Lung (tissue), 12 donors: ENCODE data around the gene NUDT9. TPM values are rescaled to one million over a fixed set of nuclear protein-coding genes. Genes with fewer than 3 reads are reported as not detected.
"Not testable (repeated sequence)": the region's sequence is repeated elsewhere in the genome, so short reads cannot be mapped to it uniquely, and the experiment has no call there.

Experiments used
- ATAC-seq: fragments of 200-7000 bp; cut with Tn5 transposase; one replicate; pipeline ENCODE4 v1.9.1; 2020; ENCODE audit warnings: moderate number of reproducible peaks; ENCODE audit not compliant: insufficient read depth, low FRiP score
- DNase-seq, 3 donors: peaks; one replicate each; pipeline ENCODE4 v3.0.0-alpha.2; 2013 to 2017
- H3K27ac ChIP-seq, 2 donors: one replicate each; pipeline ENCODE4 v1.5.1; 2013; ENCODE audit warnings: mild to moderate bottlenecking in 2 of 2, moderate library complexity in 2 of 2, control low read depth in 1 of 2, inconsistent platforms in 1 of 2, low read depth in 1 of 2, low read length in 1 of 2
- H3K27me3 ChIP-seq, 3 donors: one replicate each; pipeline ENCODE4 v1.5.1; 2013; ENCODE audit warnings: low read length in 2 of 3; ENCODE audit not compliant: control insufficient read depth in 3 of 3, insufficient read depth in 3 of 3
- H3K36me3 ChIP-seq, 4 donors: one replicate each; pipeline ENCODE4 v1.5.1; 2013; ENCODE audit warnings: low read length in 4 of 4, mild to moderate bottlenecking in 1 of 4, moderate library complexity in 1 of 4; ENCODE audit not compliant: control insufficient read depth in 4 of 4, insufficient read depth in 4 of 4
- H3K4me1 ChIP-seq, 5 donors: one replicate each; pipeline ENCODE4 v1.5.1; 2013; ENCODE audit warnings: low read length in 5 of 5, mild to moderate bottlenecking in 2 of 5, moderate library complexity in 1 of 5; ENCODE audit not compliant: control insufficient read depth in 5 of 5, insufficient read depth in 5 of 5
- H3K4me3 ChIP-seq: one replicate; pipeline ENCODE4 v1.5.1; 2013; ENCODE audit warnings: mild to moderate bottlenecking, control low read depth, moderate library complexity
- H3K9ac ChIP-seq, 2 donors: one replicate each; pipeline ENCODE4 v1.5.1; 2013; ENCODE audit warnings: low read length in 2 of 2, control low read depth in 1 of 2; ENCODE audit not compliant: insufficient read depth in 1 of 2
- H3K9me3 ChIP-seq, 4 donors: one replicate each; pipeline ENCODE4 v1.5.1; 2013; ENCODE audit warnings: low read length in 3 of 4, mild to moderate bottlenecking in 1 of 4, moderate library complexity in 1 of 4; ENCODE audit not compliant: control insufficient read depth in 4 of 4, insufficient read depth in 3 of 4
- CTCF ChIP-seq: IDR thresholded peaks from 2 replicates; pipeline ENCODE4 v1.5.1; 2012; ENCODE audit warnings: mild to moderate bottlenecking; ENCODE audit errors: control extremely low read depth, extremely low read depth
- WGBS, 2 donors: extraction: QIAGEN DNeasy Blood & Tissue Kit; methylation state at CpG; one replicate each; pipeline ENCODE4 v1.1.7; 2013; 5-methylcytosine and 5-hydroxymethylcytosine counted together
- polyA plus RNA-seq, 2 donors: library from polyadenylated mRNA; stranded (reverse); fragments of 200-250 nt; gene quantifications; one replicate each; pipeline ENCODE4 v1.2.1, GENCODE V29; 2013
- total RNA-seq, 2 donors: library from RNA; depleted of rRNA in 1 of 2; stranded (reverse); fragments of >200 nt in 1 of 2; gene quantifications; one replicate each; pipeline ENCODE4 v1.2.1, GENCODE V29; 2014 to 2021
- donor health status: control.
- donor health status: control.
- donor health status: Bipolar disorder and iron deficiency.
- donor health status: healthy.
- donor health status: DM: yes; HTN: yes; CAD: no.

The NUDT9 gene
- total and polyA plus RNA-seq, 4 donors, result 20.1 to 72.8 (median 32.6) TPM

GRCh38 chr4:87410679-87411078 lies 11.7 kb upstream of the NUDT9 start:
- Histone ChIP-seq H3K27ac (no peak overlapping the region), H3K9ac (no peak overlapping the region), H3K36me3 (no peaks in the 10 kb centered on the region), H3K27me3 (no peaks in the 10 kb centered on the region), H3K9me3 (peaks cover 0 to 4% (median under 1%) of the 10 kb centered on the region in 4 donors), H3K4me1 (peaks cover 0 to 17% (median 0%) of the 10 kb centered on the region in 5 donors), H3K4me3 (no peak overlapping the region)
- WGBS, 2 donors, result 81 to 88% methylated on average over 2 of the region's 2 CpGs
- TF ChIP-seq CTCF, result no peak
- DNase-seq (no peak), ATAC-seq (no peak)

GRCh38 chr4:87414816-87415215 lies 7.6 kb upstream of the NUDT9 start:
- no peaks in the 10 kb centered on the region for H3K27me3 ChIP-seq
- H3K27ac ChIP-seq, result no peak overlapping the region
- TF ChIP-seq CTCF, result no peak
- H3K4me1 ChIP-seq, result peaks cover 0 to 6% (median 0%) of the 10 kb centered on the region in 5 donors
- peaks cover 0 to 4% (median under 1%) of the 10 kb centered on the region in 4 donors for H3K9me3 ChIP-seq
- ATAC-seq (no peak), DNase-seq (no peak)
- H3K9ac ChIP-seq, result no peak overlapping the region
- no peaks in the 10 kb centered on the region for H3K36me3 ChIP-seq
- H3K4me3 ChIP-seq, result no peak overlapping the region

GRCh38 chr4:87416965-87417364 lies 5.4 kb upstream of the NUDT9 start:
- peaks cover 0 to 4% (median 0%) of the 10 kb centered on the region in 5 donors for H3K4me1 ChIP-seq
- no peak overlapping the region for H3K27ac ChIP-seq
- no peaks in the 10 kb centered on the region for H3K36me3 ChIP-seq
- WGBS, 2 donors, result 77 to 81% methylated on average over 3 of the region's 3 CpGs
- peaks cover 0 to 4% (median under 1%) of the 10 kb centered on the region in 4 donors for H3K9me3 ChIP-seq
- DNase-seq, result no peak
- no peak overlapping the region for H3K9ac ChIP-seq
- no peaks in the 10 kb centered on the region for H3K27me3 ChIP-seq
- no peak for ATAC-seq
- no peak for TF ChIP-seq CTCF
- no peak overlapping the region for H3K4me3 ChIP-seq

- H3K27ac ChIP-seq, H3K9ac ChIP-seq, H3K4me3 ChIP-seq, H3K4me1 ChIP-seq, H3K9me3 ChIP-seq, ATAC-seq, DNase-seq, H3K27me3 ChIP-seq, H3K36me3 ChIP-seq: not testable (repeated sequence)
- 97 to 98% methylated on average over 4 of the region's 4 CpGs for WGBS, 2 donors
These were observed 4.0 kb upstream of the NUDT9 start for GRCh38 chr4:87418410-87418809.
